Activated CD8-positive, alpha-beta memory T cell treated with anti-CD3 and anti-CD28 coated beads, Interleukin-2, amount 50 U/mL, for 1 hour (primary cell): Measurements from ENCODE around the gene UGT1A10.

ENCODE experiments used
- DNase-seq: peaks from one replicate; pipeline ENCODE4 v3.0.0-alpha.2; 2020; ENCODE audit errors: extremely low read depth

Gene UGT1A10

GRCh38 chr2:233822101-233822771, 186.0 kb downstream of the UGT1A10 start:
- DNase-seq, result no peak
